Measurements from ENCODE around the gene SDK1. TPM values are rescaled to one million over a fixed set of nuclear protein-coding genes. Genes with fewer than 3 reads are reported as not detected.

The SDK1 gene
- total RNA-seq, 1 experiment from 2014 or later = 20.0 TPM

GRCh38 chr7:4179688-4180380, 878.8 kb downstream of the SDK1 start:
- no peaks in the 10 kb centered on the region for H3K36me3 Mint-ChIP-seq (ENCODE audit: insufficient read depth, unreplicated experiment)
- no peaks in the 10 kb centered on the region for H3K9me3 Mint-ChIP-seq (ENCODE audit: low read depth, unreplicated experiment)
- H3K4me3 Mint-ChIP-seq (ENCODE audit: low read depth, unreplicated experiment) = no peak overlapping the region
- H3K27ac Mint-ChIP-seq (ENCODE audit: unreplicated experiment) = no peak overlapping the region
- no TSS peak for BruUV-seq (replicated peaks)
- no peak for TF ChIP-seq CTCF (IDR thresholded peaks at IDR 0.05; ENCODE audit: unreplicated experiment)
- intact Hi-C loops (cut with micrococcal nuclease; ENCODE audit: unreplicated experiment) = no loop called here
- CTCF ChIA-PET = interaction anchor here (1.4 kb wide), 1 partner anchor 9 kb away, joined by 4 read pairs; no protein-coding TSS in a partner anchor
- no peaks in the 10 kb centered on the region for H3K27me3 Mint-ChIP-seq (ENCODE audit: unreplicated experiment)
- no peak for DNase-seq
- no peaks in the 10 kb centered on the region for H3K4me1 Mint-ChIP-seq (ENCODE audit: low read depth, unreplicated experiment)

- no peak for TF ChIP-seq CTCF (IDR thresholded peaks at IDR 0.05; ENCODE audit: unreplicated experiment)
- DNase-seq = no peak
- Mint-ChIP-seq H3K9me3 (ENCODE audit: low read depth, unreplicated experiment) (no peaks in the 10 kb centered on the region), H3K4me3 (ENCODE audit: low read depth, unreplicated experiment) (no peak overlapping the region), H3K27ac (ENCODE audit: unreplicated experiment) (no peak overlapping the region), H3K36me3 (ENCODE audit: insufficient read depth, unreplicated experiment) (no peaks in the 10 kb centered on the region), H3K27me3 (ENCODE audit: unreplicated experiment) (no peaks in the 10 kb centered on the region), H3K4me1 (ENCODE audit: low read depth, unreplicated experiment) (no peaks in the 10 kb centered on the region)
- intact Hi-C loops (cut with micrococcal nuclease; ENCODE audit: unreplicated experiment) = no loop called here
- BruUV-seq (replicated peaks) = no TSS peak
- CTCF ChIA-PET = no interaction called here
Observed at GRCh38 chr7:4181446-4181845, 880.4 kb downstream of the SDK1 start.

GRCh38 chr7:4182605-4183300, 881.7 kb downstream of the SDK1 start:
- H3K9me3 Mint-ChIP-seq (ENCODE audit: low read depth, unreplicated experiment) = no peaks in the 10 kb centered on the region
- TF ChIP-seq CTCF (IDR thresholded peaks at IDR 0.05; ENCODE audit: unreplicated experiment) = no peak
- H3K27me3 Mint-ChIP-seq (ENCODE audit: unreplicated experiment) = no peaks in the 10 kb centered on the region
- CTCF ChIA-PET = no interaction called here
- no peak overlapping the region for H3K4me3 Mint-ChIP-seq (ENCODE audit: low read depth, unreplicated experiment)
- DNase-seq = no peak
- intact Hi-C loops (cut with micrococcal nuclease; ENCODE audit: unreplicated experiment) = no loop called here
- H3K4me1 Mint-ChIP-seq (ENCODE audit: low read depth, unreplicated experiment) = peaks cover 1% of the 10 kb centered on the region
- no TSS peak for BruUV-seq (replicated peaks)
- H3K27ac Mint-ChIP-seq (ENCODE audit: unreplicated experiment) = no peak overlapping the region
- H3K36me3 Mint-ChIP-seq (ENCODE audit: insufficient read depth, unreplicated experiment) = no peaks in the 10 kb centered on the region

- no peak for TF ChIP-seq CTCF (IDR thresholded peaks at IDR 0.05; ENCODE audit: unreplicated experiment)
- H3K27me3 Mint-ChIP-seq (ENCODE audit: unreplicated experiment) = no peaks in the 10 kb centered on the region
- no peak overlapping the region for H3K4me3 Mint-ChIP-seq (ENCODE audit: low read depth, unreplicated experiment)
- H3K36me3 Mint-ChIP-seq (ENCODE audit: insufficient read depth, unreplicated experiment) = peaks cover 6% of the 10 kb centered on the region
- no peak for DNase-seq
- no TSS peak for BruUV-seq (replicated peaks)
- no peak overlapping the region for H3K27ac Mint-ChIP-seq (ENCODE audit: unreplicated experiment)
- intact Hi-C loops (cut with micrococcal nuclease; ENCODE audit: unreplicated experiment) = no loop called here
- no peaks in the 10 kb centered on the region for H3K9me3 Mint-ChIP-seq (ENCODE audit: low read depth, unreplicated experiment)
- H3K4me1 Mint-ChIP-seq (ENCODE audit: low read depth, unreplicated experiment) = peaks cover 20% of the 10 kb centered on the region
- CTCF ChIA-PET = no interaction called here
Observed at GRCh38 chr7:4184653-4185052, 883.6 kb downstream of the SDK1 start.
